HCEC 1CT (cell line): ENCODE results near the gene SPATA1.
"Not testable (repeated sequence)": the region's sequence is repeated elsewhere in the genome, so short reads cannot be mapped to it uniquely, and the experiment has no call there.

Source experiments
- DNase-seq: peaks from one replicate; pipeline ENCODE4 v3.0.0-alpha.2; 2017

The SPATA1 gene, protein sequence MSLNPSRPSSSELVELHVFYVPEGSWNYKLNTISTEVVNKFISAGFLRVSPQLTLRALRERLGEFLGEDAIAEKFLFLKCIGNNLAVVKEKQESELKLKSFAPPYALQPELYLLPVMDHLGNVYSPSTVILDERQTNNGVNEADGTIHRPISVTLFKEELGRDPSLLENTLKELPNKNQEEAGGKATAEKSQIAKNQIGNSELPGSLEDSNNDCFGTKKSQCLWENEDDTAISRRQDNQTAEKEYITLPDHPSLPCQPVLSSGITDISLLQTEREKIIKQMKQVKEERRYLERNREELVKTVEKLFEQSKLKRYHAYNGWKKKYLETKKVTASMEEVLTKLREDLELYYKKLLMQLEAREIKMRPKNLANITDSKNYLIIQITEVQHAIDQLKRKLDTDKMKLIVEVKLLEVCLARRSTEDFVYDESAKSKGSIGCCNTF

GRCh38 chr1:84506002-84506728 is at the start of gene SPATA1, which contains the start of gene GNG5:
Gene SPATA1, plus strand, starts transcription at chr1:84506386. Its CDS starts 9,974 bp downstream, at chr1:84516360.
Gene GNG5, minus strand, starts transcription at chr1:84506581. Its CDS starts 490 bp downstream, at chr1:84506091.
- peak; percentile 95 for DNase-seq

- DNase-seq, result no peak
Observed at GRCh38 chr1:84462118-84462517, 44.1 kb upstream of the SPATA1 start.

DNA sequence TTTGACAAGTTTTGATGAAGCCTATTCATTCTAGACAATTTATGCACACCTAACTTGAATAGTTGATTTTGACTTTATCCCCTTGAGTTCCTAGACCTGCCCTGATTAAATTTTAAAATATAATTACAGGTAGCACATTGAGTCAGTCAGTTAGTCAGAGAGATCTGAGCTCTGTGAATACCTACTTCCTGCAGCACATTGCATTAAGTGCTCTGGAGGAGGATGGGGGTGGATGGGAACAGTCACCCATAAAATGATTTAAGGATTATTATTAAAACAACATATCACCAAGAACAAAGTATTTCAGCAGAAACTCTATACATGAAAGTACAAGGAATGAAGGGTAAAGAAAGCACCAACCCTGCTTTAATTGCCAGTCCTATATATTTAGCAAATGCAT is 38.9 kb upstream of the SPATA1 start:
- no peak for DNase-seq

DNA sequence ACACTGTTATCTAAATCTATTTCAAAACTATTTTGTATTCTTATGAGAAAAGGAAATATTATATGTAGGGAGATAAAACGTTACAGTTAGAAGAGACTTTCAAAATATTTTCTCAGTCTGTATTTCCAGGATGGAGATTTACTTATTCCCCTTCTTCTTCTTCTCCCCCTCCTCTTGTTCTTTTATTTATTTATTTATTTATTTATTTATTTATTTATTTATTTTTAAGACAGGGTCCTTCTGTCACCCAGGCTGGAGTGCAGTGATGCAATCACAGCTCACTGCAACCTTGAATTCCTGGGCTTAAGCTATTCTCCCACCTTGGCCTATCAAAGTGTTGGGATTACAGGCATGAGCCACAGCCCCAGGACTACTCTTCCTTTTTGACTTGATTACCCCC is 30.0 kb upstream of the SPATA1 start:
- no peak for DNase-seq

DNA sequence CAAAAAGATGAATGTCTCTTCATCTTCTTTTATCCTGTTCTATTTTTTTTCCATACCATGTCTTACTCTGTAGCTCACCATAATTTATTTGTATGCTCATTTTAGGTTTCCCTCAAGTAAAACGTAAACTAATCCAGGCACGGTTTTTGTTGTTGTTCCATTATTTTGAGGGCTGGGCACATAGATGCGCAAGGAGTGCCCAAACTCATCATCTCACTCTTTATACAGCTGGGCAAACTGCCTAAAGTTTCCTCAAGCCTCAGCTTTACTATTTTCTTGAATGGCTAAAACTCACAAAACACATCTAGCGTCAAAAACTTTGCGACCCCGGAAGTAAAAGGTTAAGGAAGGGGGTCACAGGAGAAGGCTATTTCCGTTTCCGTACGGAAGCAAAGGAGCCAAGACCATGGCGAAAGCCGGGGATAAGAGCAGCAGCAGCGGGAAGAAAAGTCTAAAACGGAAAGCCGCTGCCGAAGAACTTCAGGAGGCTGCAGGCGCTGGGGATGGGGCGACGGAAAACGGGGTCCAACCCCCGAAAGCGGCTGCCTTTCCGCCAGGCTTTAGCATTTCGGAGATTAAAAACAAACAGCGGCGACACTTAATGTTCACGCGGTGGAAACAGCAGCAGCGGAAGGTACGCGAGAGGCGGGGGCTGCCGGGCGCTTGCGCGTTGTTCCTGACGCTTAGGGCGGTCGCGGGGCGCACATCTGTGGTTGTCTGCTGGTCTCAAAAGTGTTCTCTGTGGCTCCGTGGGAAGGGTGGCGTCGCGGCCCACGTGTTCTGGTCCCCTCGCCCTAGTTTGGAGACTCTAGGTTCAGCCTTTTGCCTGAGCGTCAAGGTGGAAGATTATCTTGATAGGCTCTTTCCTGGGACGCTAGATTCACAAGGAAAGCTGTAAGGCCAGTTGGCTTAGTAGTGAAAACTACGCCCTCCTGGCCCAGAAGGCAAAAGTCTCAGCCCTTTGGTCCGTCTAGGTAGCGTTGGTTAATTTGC is 27.0 kb upstream of the SPATA1 start, which contains the start of gene RPF1:
RPF1 (plus strand) TSS at position 391 of the 993 bp plus-strand sequence; CDS start at position 407, 16 bp downstream.
- DNase-seq, result peak; percentile 84

DNA sequence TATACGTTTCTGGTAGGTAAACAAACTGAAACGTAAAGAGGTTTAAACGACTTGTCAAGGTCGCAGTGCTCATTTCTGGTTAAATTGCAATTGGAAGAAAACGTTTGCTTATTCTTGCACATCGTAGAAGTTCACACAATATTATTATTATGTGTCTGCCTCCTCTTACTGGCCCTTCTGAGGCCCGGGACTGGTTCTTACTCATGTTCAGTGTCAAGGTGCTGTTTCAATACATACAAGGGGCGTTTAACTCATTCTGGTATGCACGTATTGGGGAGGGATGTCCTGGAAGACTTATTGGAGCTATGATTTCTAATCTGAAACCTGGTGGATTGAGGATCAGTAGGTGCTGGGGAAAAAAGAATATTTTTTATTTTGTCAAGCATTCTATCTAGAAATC is 26.2 kb upstream of the SPATA1 start:
- peak; percentile 16 for DNase-seq

GRCh38 chr1:84480650-84481049 is 25.5 kb upstream of the SPATA1 start:
- no peak for DNase-seq

GRCh38 chr1:84481317-84481716 is 24.9 kb upstream of the SPATA1 start:
- no peak for DNase-seq

DNA sequence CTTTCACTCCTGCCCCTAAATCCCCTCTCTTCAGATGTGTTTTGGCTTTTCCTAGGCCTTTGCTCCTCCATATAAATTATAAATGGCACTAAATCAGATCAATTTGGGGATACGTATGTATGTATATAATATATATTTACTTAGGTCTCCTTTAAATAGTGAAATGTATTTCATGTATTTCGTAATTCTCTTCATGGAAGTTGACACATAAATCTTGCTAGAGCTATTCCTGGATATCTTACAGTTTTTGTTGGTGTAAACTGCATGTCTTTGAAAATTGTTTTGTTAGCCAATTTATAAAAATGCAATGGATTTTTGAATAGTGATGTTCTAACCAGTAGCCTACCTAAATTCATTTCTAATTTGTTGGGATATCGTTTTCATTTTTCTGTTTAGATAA is 18.1 kb upstream of the SPATA1 start:
- no peak for DNase-seq

GRCh38 chr1:84489766-84490165 is 16.4 kb upstream of the SPATA1 start:
- DNase-seq, result no peak

DNA sequence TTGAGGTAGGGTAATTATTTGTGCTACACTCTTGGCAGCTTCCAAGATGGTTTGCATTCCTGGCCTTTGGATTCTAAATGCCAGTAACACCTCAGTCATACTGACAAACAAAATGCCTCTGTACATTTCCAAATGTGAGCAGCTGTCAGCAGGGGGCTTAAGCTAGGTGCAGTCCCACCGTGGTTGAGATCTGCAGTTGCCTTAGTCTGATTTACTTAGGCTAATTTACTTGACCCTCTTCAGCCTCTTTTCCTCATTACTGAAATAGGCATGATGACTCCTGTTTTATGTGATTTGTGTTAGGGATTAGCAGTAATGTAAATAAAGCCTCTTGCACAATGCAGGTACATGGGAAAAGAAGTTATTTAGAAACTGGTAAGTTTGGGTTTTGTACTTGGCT is 13.5 kb upstream of the SPATA1 start:
- no peak for DNase-seq

DNA sequence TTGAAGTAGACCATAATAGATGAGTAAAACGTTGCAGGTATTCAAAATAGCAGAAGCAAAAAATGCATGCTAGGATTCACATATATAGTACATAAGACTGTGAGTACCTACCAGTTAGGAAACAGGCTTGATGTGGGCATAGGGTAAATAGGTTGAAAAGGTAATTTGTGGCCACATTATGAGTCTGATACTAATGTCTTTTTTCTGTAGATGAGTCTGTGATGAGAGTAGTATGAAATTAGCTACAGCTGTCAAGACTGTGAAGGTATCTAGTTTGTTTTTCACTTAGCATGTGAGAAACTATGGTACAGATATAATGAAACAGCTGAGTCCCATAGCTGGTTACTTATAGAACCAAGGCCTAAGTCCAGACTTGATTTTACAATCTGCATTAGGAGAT is 12.4 kb upstream of the SPATA1 start:
- DNase-seq, result no peak

GRCh38 chr1:84496498-84496897 is 9.7 kb upstream of the SPATA1 start:
- DNase-seq, result no peak

DNA sequence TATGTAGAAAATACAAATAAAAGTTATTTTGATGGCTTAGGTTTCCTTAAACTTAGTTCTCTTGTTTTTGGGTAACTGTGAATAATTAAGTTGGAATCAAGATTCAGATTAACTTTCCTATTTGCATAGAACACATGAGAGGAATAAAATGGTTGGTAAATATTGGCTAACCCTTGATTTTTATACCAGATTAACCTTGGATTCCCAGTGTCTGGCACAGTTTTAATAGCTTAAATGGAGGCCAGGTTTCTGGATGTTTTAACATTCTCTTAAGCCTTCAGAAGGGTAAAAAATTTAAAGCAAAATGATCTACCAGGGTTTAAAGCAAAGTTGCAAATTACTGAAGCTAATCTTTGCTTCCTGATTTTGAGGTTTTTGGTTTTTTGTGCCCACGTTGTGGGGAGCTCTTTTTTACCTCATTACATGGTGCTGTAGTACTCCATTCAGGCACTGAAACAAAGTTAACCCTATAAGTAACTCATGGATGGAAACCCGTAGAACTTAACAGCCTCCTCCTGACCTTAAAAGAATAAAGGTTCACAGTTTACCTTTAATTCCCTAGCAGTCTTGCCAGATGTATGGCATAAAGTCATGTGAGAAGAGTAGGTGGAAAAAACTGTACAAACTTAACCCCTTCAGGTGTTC is 8.4 kb upstream of the SPATA1 start:
- DNase-seq, result no peak

DNA sequence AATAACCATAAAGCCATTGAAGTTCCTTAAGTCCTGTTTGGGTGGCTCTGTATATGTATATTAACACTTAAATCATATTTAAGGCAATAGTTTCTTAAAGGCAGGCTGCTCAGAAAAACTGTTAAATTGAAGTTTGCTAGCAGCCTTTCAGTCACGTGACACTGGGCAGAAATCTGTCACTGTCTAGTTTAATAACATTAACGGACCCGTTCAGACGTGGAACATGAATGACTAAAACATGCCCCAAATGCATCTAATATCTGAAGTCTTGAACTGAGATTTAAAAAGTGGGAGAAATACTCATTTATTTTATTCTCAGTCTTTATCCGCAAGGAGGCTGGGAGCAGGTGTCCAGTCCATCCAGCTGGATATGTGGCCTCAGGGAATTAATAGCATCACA is 3.3 kb upstream of the SPATA1 start:
- DNase-seq, result no peak

GRCh38 chr1:84504580-84505492 is 1.4 kb upstream of the SPATA1 start:
- DNase-seq, result peak; percentile 71

GRCh38 chr1:84505493-84506001 is 639 bp upstream of the SPATA1 start:
- peak; percentile 66 for DNase-seq

DNA sequence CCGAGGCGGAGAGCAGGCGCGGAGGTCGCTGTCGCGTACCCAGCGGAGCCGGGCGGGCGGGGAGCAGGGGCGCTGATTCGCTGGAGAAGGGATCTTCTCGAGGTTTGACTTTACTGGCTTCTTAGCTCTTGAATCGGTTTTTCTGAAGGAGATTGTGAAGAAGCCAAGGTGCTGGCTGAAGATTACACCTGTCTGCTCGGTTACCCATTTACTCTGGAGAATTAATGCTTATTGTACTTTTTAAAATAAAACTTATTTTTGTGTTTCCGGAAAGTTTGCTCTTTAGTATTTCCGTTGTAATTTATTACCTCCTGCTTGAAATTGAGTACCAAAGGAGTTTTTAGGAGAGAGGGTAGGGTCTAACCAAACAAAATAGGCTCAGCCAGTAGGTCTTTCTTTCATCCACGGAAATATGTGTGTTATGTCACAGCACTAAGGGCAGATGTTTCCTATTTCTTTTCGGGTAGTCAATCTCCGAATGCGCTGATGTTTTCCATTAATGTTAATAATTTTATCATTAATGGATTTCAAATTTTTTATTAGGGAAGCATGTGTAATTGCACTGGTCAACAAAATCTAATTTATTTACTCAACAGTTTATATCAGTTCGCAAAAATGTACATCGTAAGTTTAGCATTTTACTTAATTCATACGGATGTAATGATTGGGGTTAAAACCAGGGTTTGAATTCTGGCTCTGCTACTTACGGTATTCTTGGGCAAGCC is 705 bp downstream of the SPATA1 start:
- DNase-seq, result no peak

- not testable (repeated sequence) for DNase-seq
Observed at GRCh38 chr1:84507887-84508286, 1.7 kb downstream of the SPATA1 start.

GRCh38 chr1:84508510-84508909 is 2.3 kb downstream of the SPATA1 start:
- DNase-seq, result no peak
